Activated T-cell treated with anti-CD3 and anti-CD28 coated beads, Interleukin-2, amount 50 U/mL, for 72 hours (primary cell): Measurements from ENCODE around the gene GRIN2A. TPM values are rescaled to one million over a fixed set of nuclear protein-coding genes. Genes with fewer than 3 reads are reported as not detected.

Experiments used
- ATAC-seq, 2 donors: fragments of 150-1000 bp; cut with Tn5 transposase; replicated peaks in 1 of 2; 2 replicates each; pipeline ENCODE4 v1.10.0; 2021; ENCODE audit warnings: moderate library complexity in 2 of 2, mild to moderate bottlenecking in 1 of 2
- DNase-seq, 2 donors: peaks; one replicate each; pipeline ENCODE4 v3.0.0; 2021 to 2022; ENCODE audit warnings: mixed read lengths in 1 of 2
- H3K27ac Mint-ChIP-seq: one replicate; pipeline ENCODE4 v1.8.0; 2022; ENCODE audit warnings: mild to moderate bottlenecking, moderate library complexity, mixed read lengths
- H3K27me3 Mint-ChIP-seq: one replicate; pipeline ENCODE4 v1.8.0; 2022; ENCODE audit warnings: low read depth, mixed read lengths
- H3K36me3 Mint-ChIP-seq, 2 donors: one replicate each; pipeline ENCODE4 v1.8.0; 2022; ENCODE audit warnings: mixed read lengths in 2 of 2, mild to moderate bottlenecking in 1 of 2; ENCODE audit not compliant: insufficient read depth in 2 of 2
- H3K4me1 Mint-ChIP-seq: one replicate; pipeline ENCODE4 v1.8.0; 2022; ENCODE audit warnings: low read depth, mixed read lengths
- H3K4me3 Mint-ChIP-seq, 2 donors: one replicate each; pipeline ENCODE4 v1.8.0; 2022; ENCODE audit warnings: mild to moderate bottlenecking in 2 of 2, mixed read lengths in 2 of 2, moderate library complexity in 2 of 2
- H3K9me3 Mint-ChIP-seq, 2 donors: one replicate each; pipeline ENCODE4 v1.8.0; 2022; ENCODE audit warnings: mixed read lengths in 2 of 2
- total RNA-seq, 2 donors: library from RNA; stranded (reverse); gene quantifications; one replicate each; pipeline ENCODE4 v1.2.3, GENCODE V29; 2022

Gene GRIN2A
- total RNA-seq, 2 donors from 2014 or later, result not detected

DNA sequence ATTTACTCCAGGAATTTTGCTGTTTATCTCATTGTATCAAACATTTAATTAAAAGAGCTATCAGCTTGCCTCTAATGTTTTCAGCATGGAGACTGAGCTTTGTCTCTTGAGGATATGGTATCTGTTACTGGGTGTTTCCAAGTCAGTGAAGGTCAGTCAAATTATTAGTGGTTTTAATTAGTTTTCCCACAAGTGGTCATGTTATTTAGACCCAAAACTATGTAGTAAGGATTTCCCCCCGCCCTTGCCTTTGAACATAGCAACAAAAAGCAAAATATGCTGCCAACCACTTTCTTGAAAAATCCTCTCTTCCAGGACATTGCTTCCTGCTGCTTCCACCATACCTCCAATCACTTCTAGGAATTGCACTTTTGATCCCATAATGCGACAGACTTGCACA is 355.6 kb downstream of the GRIN2A start:
- Mint-ChIP-seq H3K4me1 (no peaks in the 10 kb centered on the region), H3K36me3 (no peaks in the 10 kb centered on the region), H3K4me3 (no peak overlapping the region), H3K9me3 (peaks cover 0 to 1% of the 10 kb centered on the region in 2 donors), H3K27ac (no peak overlapping the region), H3K27me3 (peaks cover 5% of the 10 kb centered on the region)
- no peak for DNase-seq
- ATAC-seq, result no peak

DNA sequence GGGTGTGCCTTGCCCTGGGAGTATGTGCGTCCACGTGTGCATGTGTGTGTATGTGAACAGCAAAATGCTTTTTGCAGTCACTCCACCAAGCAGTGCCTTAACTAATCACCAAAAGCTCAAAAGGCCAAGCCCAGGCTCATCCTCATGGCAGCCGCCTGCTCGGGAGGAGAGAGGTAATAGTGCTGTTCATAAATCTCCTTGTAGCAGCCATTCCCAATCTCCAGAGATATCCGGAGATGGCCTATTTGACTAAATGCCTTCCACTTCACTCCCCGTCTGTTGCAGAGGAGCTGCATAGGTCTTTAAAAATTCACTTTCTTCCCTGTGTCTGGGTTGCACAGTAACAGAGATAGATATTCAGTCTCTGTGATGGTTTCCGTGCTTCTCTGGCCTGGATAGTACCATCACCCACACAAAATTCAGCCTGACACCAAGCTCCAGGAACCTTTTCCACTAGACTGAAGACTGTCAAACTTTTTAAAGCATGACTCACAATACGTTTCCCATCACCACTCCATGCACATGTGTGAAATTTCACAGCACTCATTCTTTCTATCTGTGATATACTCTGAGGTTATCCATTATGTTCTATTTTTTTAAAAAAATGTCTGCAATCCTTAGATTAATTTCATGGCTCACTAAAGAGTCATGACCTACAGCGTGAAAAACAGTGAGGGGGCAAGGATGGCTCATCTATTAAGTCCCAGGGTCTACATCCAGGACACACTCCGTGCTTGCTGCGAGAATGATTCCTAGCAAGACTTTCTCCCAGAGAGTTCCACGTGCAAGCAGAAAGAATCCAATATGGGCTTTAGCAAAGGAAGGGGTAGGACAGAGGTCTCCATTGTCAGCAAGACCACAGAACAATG is 357.8 kb downstream of the GRIN2A start:
- ATAC-seq (no peak), DNase-seq (no peak)
- Mint-ChIP-seq H3K36me3 (no peaks in the 10 kb centered on the region), H3K27me3 (peaks cover 5% of the 10 kb centered on the region), H3K27ac (no peak overlapping the region), H3K9me3 (peaks cover 0 to 1% of the 10 kb centered on the region in 2 donors), H3K4me1 (no peaks in the 10 kb centered on the region), H3K4me3 (no peak overlapping the region)

DNA sequence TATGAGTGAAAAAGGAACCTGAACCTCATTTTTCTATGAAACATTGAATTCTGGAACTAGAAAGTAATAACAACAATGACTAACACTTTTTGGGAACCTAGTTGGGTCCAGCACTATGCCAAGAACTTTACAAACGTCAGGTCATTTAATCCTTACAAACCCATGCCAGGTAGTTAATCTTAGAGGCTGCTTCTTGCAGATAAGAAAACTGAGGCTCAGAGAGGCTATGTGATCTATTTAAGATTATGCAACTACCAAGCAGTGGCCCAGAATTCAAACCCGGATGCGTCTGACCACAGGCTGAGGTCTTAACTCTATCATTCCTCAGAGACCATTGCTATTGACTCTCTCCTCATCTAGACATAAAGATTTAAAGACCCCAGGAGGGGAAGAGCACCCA is 358.7 kb downstream of the GRIN2A start:
- no peak for ATAC-seq

DNA sequence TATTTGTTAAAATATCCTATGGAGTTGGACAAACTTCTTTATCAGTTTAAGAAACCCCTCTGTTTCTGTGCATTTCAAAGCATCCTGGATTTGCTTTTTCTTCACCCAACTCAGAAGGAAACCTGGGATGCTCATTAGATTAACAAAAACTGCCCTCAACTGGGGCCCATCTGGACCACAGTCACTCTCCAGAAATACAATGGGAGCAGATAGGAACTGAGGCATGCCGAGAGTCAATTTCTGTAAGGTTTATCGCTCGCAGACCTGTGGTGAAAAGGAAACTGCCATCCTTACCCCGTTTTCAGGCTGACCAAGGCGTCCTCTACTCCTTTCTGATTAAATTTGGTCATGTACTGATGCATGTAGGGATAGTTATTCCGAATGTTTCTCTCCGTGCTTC is 360.3 kb downstream of the GRIN2A start:
- ATAC-seq (no peak), DNase-seq (no peak)
- Mint-ChIP-seq H3K27me3 (peaks cover 5% of the 10 kb centered on the region), H3K4me3 (no peak overlapping the region), H3K36me3 (no peaks in the 10 kb centered on the region), H3K9me3 (peaks cover 0 to under 1% of the 10 kb centered on the region in 2 donors), H3K27ac (no peak overlapping the region), H3K4me1 (no peaks in the 10 kb centered on the region)

More for the DNA sequence above, 358.7 kb downstream of the GRIN2A start:
- peaks cover 0 to 1% of the 10 kb centered on the region in 2 donors for H3K9me3 Mint-ChIP-seq
- no peak overlapping the region for H3K27ac Mint-ChIP-seq
- H3K4me3 Mint-ChIP-seq, result no peak overlapping the region
- H3K27me3 Mint-ChIP-seq, result peaks cover 5% of the 10 kb centered on the region
- DNase-seq, result no peak
- no peaks in the 10 kb centered on the region for H3K36me3 Mint-ChIP-seq
- no peaks in the 10 kb centered on the region for H3K4me1 Mint-ChIP-seq

DNA sequence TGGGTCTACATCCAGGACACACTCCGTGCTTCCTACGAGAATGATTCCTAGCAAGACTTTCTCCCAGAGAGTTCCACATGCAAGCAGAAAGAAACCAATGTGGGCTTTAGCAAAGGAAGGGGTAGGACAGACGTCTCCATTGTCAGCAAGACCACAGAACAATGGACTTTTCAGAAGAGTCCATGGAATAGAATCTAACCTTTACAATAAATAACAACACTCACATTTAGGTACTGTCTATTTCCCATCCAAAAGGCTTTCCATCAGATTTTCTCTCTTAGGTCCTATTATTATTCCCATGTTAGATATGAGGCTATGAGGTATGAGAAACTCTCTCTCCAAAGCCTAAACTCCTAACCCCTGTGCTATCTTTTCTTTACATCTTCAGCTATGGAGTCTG is 360.9 kb downstream of the GRIN2A start:
- Mint-ChIP-seq H3K4me3 (no peak overlapping the region), H3K27ac (no peak overlapping the region), H3K9me3 (no peaks in the 10 kb centered on the region), H3K36me3 (no peaks in the 10 kb centered on the region), H3K4me1 (no peaks in the 10 kb centered on the region), H3K27me3 (peaks cover 5% of the 10 kb centered on the region)
- ATAC-seq (no peak), DNase-seq (no peak)

DNA sequence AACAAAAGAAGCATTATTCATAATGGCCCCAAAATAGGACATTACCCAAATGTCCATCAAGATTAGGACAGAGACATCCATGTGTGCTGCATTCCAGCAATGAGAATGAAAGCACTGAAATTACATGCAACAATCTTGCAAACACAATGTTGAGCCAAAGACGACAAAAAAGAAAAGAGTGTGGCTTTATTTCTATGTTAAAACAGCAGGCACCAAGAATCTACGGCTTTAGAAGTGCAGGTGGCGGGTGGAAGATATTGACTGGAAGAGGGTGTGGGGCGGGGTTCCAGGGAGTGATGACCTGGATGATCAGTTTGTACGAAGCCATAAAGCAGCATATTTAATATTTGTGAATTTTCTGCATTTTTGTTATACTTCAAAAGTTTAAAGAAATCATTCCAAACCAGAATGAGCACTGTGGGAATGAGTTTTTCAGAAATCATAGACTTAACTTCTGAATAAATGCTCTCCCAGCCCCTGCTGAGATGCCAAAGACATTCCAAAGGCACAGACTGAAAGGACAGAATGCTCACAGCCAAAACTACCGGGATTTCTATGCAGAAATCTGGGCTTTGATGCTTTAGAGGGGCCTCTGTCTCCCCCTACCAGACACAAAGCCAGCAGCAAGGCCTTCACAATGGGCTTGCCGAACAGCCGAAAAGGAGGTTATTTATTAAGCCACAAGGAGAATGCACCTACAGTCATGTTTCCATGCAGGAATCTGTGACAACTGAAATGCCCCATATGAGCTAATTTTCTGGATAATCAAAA is 361.6 kb downstream of the GRIN2A start:
- H3K27ac Mint-ChIP-seq, result no peak overlapping the region
- no peak for ATAC-seq
- no peaks in the 10 kb centered on the region for H3K36me3 Mint-ChIP-seq
- no peaks in the 10 kb centered on the region for H3K4me1 Mint-ChIP-seq
- H3K27me3 Mint-ChIP-seq, result peaks cover 5% of the 10 kb centered on the region
- no peak for DNase-seq
- H3K9me3 Mint-ChIP-seq, result no peaks in the 10 kb centered on the region
- no peak overlapping the region for H3K4me3 Mint-ChIP-seq

DNA sequence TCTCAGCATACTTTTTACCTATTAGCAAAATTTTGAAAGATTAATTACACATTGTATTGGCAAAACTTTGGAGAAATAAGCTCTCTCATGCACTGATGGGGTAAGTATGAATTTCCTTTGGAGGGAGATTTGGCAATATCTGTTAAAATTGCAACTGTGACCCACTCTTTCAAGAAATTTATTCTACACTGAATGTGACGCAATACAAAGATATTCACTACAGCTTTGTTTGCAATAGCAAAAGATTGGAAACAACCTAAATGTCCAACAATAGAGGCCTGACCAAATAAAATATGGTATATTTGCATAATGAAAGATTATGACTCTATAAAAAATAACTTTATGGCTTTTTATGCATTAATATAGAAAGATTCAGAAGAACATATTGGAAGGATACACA is 363.5 kb downstream of the GRIN2A start:
- H3K4me1 Mint-ChIP-seq, result no peaks in the 10 kb centered on the region
- DNase-seq (no peak), ATAC-seq (no peak)
- H3K27me3 Mint-ChIP-seq, result peaks cover 5% of the 10 kb centered on the region
- H3K9me3 Mint-ChIP-seq, result peaks cover 0 to 3% of the 10 kb centered on the region in 2 donors
- no peaks in the 10 kb centered on the region for H3K36me3 Mint-ChIP-seq
- H3K4me3 Mint-ChIP-seq, result no peak overlapping the region
- H3K27ac Mint-ChIP-seq, result no peak overlapping the region

DNA sequence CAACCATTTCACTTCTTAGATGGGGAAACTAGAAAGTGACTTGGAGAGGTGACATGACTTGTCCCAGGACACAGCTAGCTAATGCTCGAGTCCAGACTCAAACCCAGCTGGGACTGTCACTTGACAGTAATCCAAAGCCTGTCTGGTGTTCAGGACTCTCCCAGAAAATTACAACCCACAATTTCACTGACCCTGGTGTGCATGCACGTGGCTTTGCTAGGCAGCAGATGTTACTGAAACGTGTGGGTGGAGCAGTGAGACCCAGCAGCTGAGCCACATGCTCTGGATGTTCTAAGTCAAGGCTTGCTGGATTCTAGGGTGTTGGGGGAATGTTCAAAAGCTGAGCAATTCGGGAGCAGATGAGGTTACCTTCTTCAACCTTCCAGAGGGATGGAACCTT is 364.6 kb downstream of the GRIN2A start:
- Mint-ChIP-seq H3K4me3 (no peak overlapping the region), H3K27me3 (peaks cover under 1% of the 10 kb centered on the region)
- no peak for ATAC-seq

DNA sequence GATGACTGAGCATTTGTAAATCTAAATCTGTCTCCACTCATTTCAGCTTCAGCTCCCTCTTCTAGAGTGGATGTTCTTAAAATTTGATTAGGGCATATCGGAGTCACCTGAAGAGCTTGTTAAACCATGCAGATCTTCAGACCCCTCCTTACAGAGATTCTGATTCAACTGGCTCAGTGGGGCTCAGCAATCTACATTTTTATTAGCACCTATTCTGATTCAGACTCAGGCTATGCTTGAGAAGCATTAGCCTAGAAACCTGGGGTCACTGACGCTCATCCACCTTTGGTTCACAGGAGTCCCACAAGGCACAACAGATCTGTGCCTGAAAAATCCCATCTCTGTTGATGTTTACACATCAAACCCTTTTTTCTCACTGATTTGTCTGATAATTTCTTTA is 365.6 kb downstream of the GRIN2A start:
- DNase-seq (no peak), ATAC-seq (no peak)
- Mint-ChIP-seq H3K9me3 (peaks cover 0 to 3% of the 10 kb centered on the region in 2 donors), H3K36me3 (no peaks in the 10 kb centered on the region), H3K27me3 (no peaks in the 10 kb centered on the region), H3K27ac (no peak overlapping the region), H3K4me1 (no peaks in the 10 kb centered on the region), H3K4me3 (no peak overlapping the region)

More for the DNA sequence above, 364.6 kb downstream of the GRIN2A start:
- H3K36me3 Mint-ChIP-seq, result no peaks in the 10 kb centered on the region
- peaks cover 0 to 3% of the 10 kb centered on the region in 2 donors for H3K9me3 Mint-ChIP-seq
- H3K4me1 Mint-ChIP-seq, result no peaks in the 10 kb centered on the region
- no peak for DNase-seq
- no peak overlapping the region for H3K27ac Mint-ChIP-seq

DNA sequence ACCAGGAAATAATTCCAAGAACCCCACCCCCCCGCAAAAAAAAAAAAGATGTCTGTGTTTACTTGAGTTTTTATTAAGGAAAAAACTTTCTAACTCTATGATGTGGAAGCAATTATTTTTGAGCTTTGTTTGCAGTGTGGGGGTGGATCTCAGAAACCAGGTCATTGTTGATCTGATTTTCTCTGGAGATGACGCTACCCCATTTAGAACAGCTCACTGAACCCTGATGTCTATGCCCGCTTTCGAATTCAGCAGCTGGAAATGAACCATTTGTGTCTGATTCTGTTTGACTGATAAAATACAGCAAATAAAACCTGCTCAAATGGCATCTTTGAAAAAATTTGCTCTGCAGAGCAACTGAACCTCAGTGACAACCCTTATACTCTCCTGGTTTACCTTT is 368.6 kb downstream of the GRIN2A start:
- ATAC-seq (no peak), DNase-seq (no peak)
- Mint-ChIP-seq H3K4me1 (no peaks in the 10 kb centered on the region), H3K27me3 (no peaks in the 10 kb centered on the region), H3K4me3 (no peak overlapping the region), H3K36me3 (no peaks in the 10 kb centered on the region), H3K9me3 (peaks cover 0 to 3% of the 10 kb centered on the region in 2 donors), H3K27ac (no peak overlapping the region)

DNA sequence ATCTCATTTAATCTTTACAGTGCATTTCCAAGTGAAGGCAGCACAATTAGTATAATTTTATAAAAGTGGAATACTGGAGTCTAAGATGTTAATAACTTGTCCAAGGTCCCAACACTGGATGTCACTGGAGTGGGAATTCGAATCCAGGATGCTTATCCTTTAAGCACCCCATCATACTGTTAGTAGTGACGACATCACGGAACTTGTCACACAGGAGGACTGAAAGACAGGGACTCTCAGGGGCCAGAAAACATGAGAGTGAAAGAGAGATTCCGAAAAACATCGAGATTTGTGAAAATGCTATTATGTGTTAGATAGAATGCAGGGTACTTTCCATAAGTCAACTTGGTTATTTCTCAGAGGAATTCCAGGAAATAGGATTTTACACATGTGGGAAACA is 374.0 kb downstream of the GRIN2A start:
- H3K27me3 Mint-ChIP-seq, result no peaks in the 10 kb centered on the region
- H3K36me3 Mint-ChIP-seq, result peaks cover 0 to 5% of the 10 kb centered on the region in 2 donors

DNA sequence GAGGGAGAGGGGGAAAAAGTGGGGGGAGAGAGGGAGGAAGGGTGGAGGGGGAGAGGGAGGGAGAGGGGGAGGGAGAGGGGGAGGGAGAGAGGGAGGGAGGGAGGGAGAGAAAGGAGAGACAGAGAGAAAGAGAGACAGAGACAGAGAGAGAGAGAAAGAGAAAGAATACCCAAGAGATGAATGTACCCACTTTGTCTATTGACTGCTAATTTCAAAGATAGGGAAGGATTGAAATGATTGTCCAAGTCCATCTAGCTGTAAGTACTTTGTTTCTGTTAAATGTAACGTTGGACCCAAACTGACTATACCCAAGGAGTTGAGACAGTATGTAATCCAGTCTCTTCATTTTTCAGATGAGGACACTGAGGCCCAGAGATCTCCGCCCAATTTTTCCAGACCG is 374.9 kb downstream of the GRIN2A start:
- no peaks in the 10 kb centered on the region for H3K4me1 Mint-ChIP-seq
- no peak overlapping the region for H3K4me3 Mint-ChIP-seq
- no peaks in the 10 kb centered on the region for H3K27me3 Mint-ChIP-seq
- H3K36me3 Mint-ChIP-seq, result peaks cover 0 to 5% of the 10 kb centered on the region in 2 donors
- no peak overlapping the region for H3K27ac Mint-ChIP-seq
- H3K9me3 Mint-ChIP-seq, result peaks cover 4 to 6% of the 10 kb centered on the region in 2 donors
- no peak for ATAC-seq
- no peak for DNase-seq

More for the DNA sequence above, 374.0 kb downstream of the GRIN2A start:
- Mint-ChIP-seq H3K9me3 (peaks cover 4 to 6% of the 10 kb centered on the region in 2 donors), H3K27ac (no peak overlapping the region), H3K4me3 (no peak overlapping the region), H3K4me1 (no peaks in the 10 kb centered on the region)
- no peak for ATAC-seq
- no peak for DNase-seq

DNA sequence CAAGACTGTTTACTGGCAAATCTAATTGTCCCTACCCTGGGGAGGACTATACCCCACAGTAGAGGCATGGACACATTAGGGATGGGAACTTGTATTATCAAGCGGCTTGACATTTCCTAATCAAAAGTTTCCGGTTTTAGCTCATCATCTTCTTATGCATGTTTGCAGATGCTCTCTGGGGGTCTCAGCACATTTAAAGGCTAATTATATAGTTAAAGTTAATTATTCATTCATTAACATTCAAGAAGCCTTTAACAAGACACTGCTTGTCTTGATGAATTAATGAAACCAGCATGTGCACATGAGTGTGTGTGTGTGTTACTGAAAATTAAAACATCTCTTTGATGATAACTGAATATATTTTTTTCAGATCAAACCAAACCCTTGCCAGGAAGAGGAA is 377.1 kb downstream of the GRIN2A start:
- DNase-seq, result no peak
- ATAC-seq, result no peak
- peaks cover 6 to 7% of the 10 kb centered on the region in 2 donors for H3K9me3 Mint-ChIP-seq
- H3K27ac Mint-ChIP-seq, result no peak overlapping the region
- H3K4me1 Mint-ChIP-seq, result no peaks in the 10 kb centered on the region
- no peak overlapping the region for H3K4me3 Mint-ChIP-seq
- H3K36me3 Mint-ChIP-seq, result peaks cover 0 to 5% of the 10 kb centered on the region in 2 donors
- no peaks in the 10 kb centered on the region for H3K27me3 Mint-ChIP-seq
